H1 (cell line): ENCODE data around the gene CCNA2. TPM values are rescaled to one million over a fixed set of nuclear protein-coding genes. Genes with fewer than 3 reads are reported as not detected.

ENCODE experiments used
- CTCF ChIA-PET: fragments of 300-600 bp; sonication (Branson Sonifier 250); formaldehyde crosslinking; loops from one replicate; lab custom pipeline; 2021; ENCODE audit not compliant: partially characterized antibody; lab: Charles Lee
- POLR2A ChIA-PET: fragments of 300-600 bp; sonication (Branson Sonifier 250); formaldehyde crosslinking; loops from one replicate; lab custom pipeline; 2021; ENCODE audit warnings: inconsistent platforms; ENCODE audit not compliant: partially characterized antibody; lab: Charles Lee
- DNase-seq, 2 experiments: peaks; one replicate each; pipeline versions ENCODE4 v3.0.0 to v3.0.0-alpha.2; 2010 to 2022; ENCODE audit warnings: low spot score in 2 of 2, low read depth in 1 of 2, mixed read lengths in 1 of 2
- FAIRE-seq: peaks from 2 replicates; lab custom pipeline; 2011; peaks lifted over from hg19 to GRCh38; lab: Jason Lieb, UNC
- H2AFZ ChIP-seq: 2 replicates; pipeline ENCODE4 v1.8.1; 2012; ENCODE audit warnings: low read length, inconsistent platforms
- H2AK5ac ChIP-seq: 2 replicates; pipeline ENCODE4 v1.6.1; 2013; ENCODE audit warnings: low read depth, low read length
- H2BK120ac ChIP-seq: replicated peaks from 2 replicates; pipeline ENCODE3; 2013; ENCODE audit warnings: low read depth, low read length, inconsistent platforms
- H2BK12ac ChIP-seq: 2 replicates; pipeline ENCODE4 v1.6.1; 2013; ENCODE audit warnings: low read depth, low read length
- H2BK15ac ChIP-seq: 2 replicates; pipeline ENCODE4 v1.6.1; 2013; ENCODE audit warnings: low read length
- H2BK20ac ChIP-seq: 2 replicates; pipeline ENCODE4 v1.6.1; 2013; ENCODE audit warnings: low read length
- H2BK5ac ChIP-seq: 2 replicates; pipeline ENCODE4 v1.6.1; 2013; ENCODE audit warnings: low read depth, low read length
- H3K14ac ChIP-seq: 2 replicates; pipeline ENCODE4 v1.6.1; 2013; ENCODE audit warnings: inconsistent platforms; ENCODE audit not compliant: insufficient read length
- H3K18ac ChIP-seq: 2 replicates; pipeline ENCODE4 v1.6.1; 2013; ENCODE audit warnings: low read length; ENCODE audit errors: extremely low read depth
- H3K23ac ChIP-seq: 2 replicates; pipeline ENCODE4 v1.6.1; 2013; ENCODE audit warnings: inconsistent platforms; ENCODE audit not compliant: insufficient read length
- H3K23me2 ChIP-seq: 2 replicates; pipeline ENCODE4 v1.6.1; 2013; ENCODE audit warnings: low read depth, low read length
- H3K27ac ChIP-seq: 2 replicates; pipeline ENCODE4 v1.6.1; 2011; ENCODE audit warnings: low read depth, low read length, inconsistent platforms
- H3K27me3 ChIP-seq, 4 experiments: replicated peaks in 1 of 4; 1 replicate in 1 of 4; 2 replicates in 3 of 4; pipeline versions ENCODE4 v1.6.1 to v1.8.1; 2011 to 2013; ENCODE audit warnings: low read length in 3 of 4, mild to moderate bottlenecking in 3 of 4, inconsistent platforms in 2 of 4, mixed read lengths in 2 of 4, moderate library complexity in 1 of 4; ENCODE audit not compliant: control insufficient read depth in 3 of 4, insufficient read depth in 3 of 4; ENCODE audit errors: extremely low read depth in 1 of 4
- H3K36me3 ChIP-seq, 4 experiments: 2 replicates each; pipeline versions ENCODE4 v1.6.1 to v1.8.1; 2011 to 2013; ENCODE audit warnings: mild to moderate bottlenecking in 4 of 4, low read length in 3 of 4, moderate library complexity in 2 of 4, control low read depth in 1 of 4, inconsistent platforms in 1 of 4; ENCODE audit not compliant: insufficient read depth in 4 of 4, control insufficient read depth in 2 of 4
- H3K4ac ChIP-seq: replicated peaks from 2 replicates; pipeline ENCODE3; 2013; ENCODE audit warnings: low read length, low read depth, mixed read lengths, inconsistent platforms; ENCODE audit not compliant: insufficient read length
- H3K4me1 ChIP-seq, 4 experiments: replicated peaks in 1 of 4; 1 replicate in 1 of 4; 2 replicates in 3 of 4; pipeline versions ENCODE4 v1.6.1 to v1.8.1; 2011 to 2013; ENCODE audit warnings: low read length in 3 of 4, inconsistent platforms in 2 of 4, mixed read lengths in 1 of 4; ENCODE audit not compliant: insufficient read depth in 4 of 4, control insufficient read depth in 3 of 4
- H3K4me2 ChIP-seq, 2 experiments: 2 replicates each; pipeline versions ENCODE4 v1.6.1 to v1.8.1; 2011 to 2013; ENCODE audit warnings: low read depth in 2 of 2, low read length in 2 of 2, control low read depth in 1 of 2, inconsistent platforms in 1 of 2, mild to moderate bottlenecking in 1 of 2; ENCODE audit not compliant: insufficient read depth in 1 of 2
- H3K4me3 ChIP-seq, 4 experiments: fragments of 200-600, 300-600 bp in 1 of 4; sonication (generic), shearing (Covaris generic), sonication (Bioruptor Twin) in 1 of 4; 2 replicates each; pipeline versions ENCODE4 v1.5.1 to v1.8.1; 2011 to 2016; ENCODE audit warnings: low read length in 4 of 4, low read depth in 3 of 4, control low read depth in 2 of 4, inconsistent platforms in 2 of 4, mild to moderate bottlenecking in 2 of 4, mixed read lengths in 1 of 4, moderate library complexity in 1 of 4; ENCODE audit not compliant: insufficient read depth in 2 of 4; ENCODE audit errors: extremely low read depth in 1 of 4
- H3K56ac ChIP-seq: replicated peaks from 2 replicates; pipeline ENCODE3; 2013; ENCODE audit warnings: low read depth, mild to moderate bottlenecking, mixed read lengths, low read length, inconsistent platforms; ENCODE audit not compliant: insufficient read length
- H3K79me1 ChIP-seq: 2 replicates; pipeline ENCODE4 v1.6.1; 2013; ENCODE audit warnings: low read depth, low read length, control low read depth
- H3K79me2 ChIP-seq, 2 experiments: 2 replicates each; pipeline versions ENCODE4 v1.6.1 to v1.8.1; 2012 to 2013; ENCODE audit warnings: low read length in 2 of 2, mild to moderate bottlenecking in 2 of 2, inconsistent platforms in 1 of 2; ENCODE audit not compliant: insufficient read depth in 2 of 2, control insufficient read depth in 1 of 2
- H3K9ac ChIP-seq, 4 experiments: replicated peaks in 1 of 4; 1 replicate in 1 of 4; 2 replicates in 3 of 4; pipeline versions ENCODE4 v1.6.1 to v1.8.1; 2011 to 2013; ENCODE audit warnings: low read depth in 3 of 4, low read length in 3 of 4, control low read depth in 2 of 4, mild to moderate bottlenecking in 2 of 4, moderate library complexity in 2 of 4, inconsistent platforms in 1 of 4; ENCODE audit errors: extremely low read depth in 1 of 4
- H3K9me3 ChIP-seq, 2 experiments: 2 replicates each; pipeline versions ENCODE4 v1.6.1 to v1.8.1; 2012 to 2013; ENCODE audit warnings: mild to moderate bottlenecking in 2 of 2, moderate library complexity in 2 of 2, control low read depth in 1 of 2, inconsistent platforms in 1 of 2, low read depth in 1 of 2, low read length in 1 of 2, mixed read lengths in 1 of 2; ENCODE audit not compliant: insufficient read depth in 2 of 2
- H4K20me1 ChIP-seq, 2 experiments: replicated peaks in 1 of 2; 2 replicates each; pipeline versions ENCODE3 to v1.8.1; 2011 to 2013; ENCODE audit warnings: inconsistent platforms in 2 of 2, low read length in 2 of 2, mild to moderate bottlenecking in 1 of 2; ENCODE audit not compliant: insufficient read depth in 2 of 2, control insufficient read depth in 1 of 2
- H4K5ac ChIP-seq: 2 replicates; pipeline ENCODE4 v1.6.1; 2013; ENCODE audit warnings: low read length, low read depth, mixed read lengths, inconsistent platforms; ENCODE audit not compliant: insufficient read length
- H4K8ac ChIP-seq: 2 replicates; pipeline ENCODE4 v1.8.0; 2013; ENCODE audit warnings: mild to moderate bottlenecking, moderate library complexity, low read length, inconsistent platforms; ENCODE audit not compliant: insufficient read depth; ENCODE audit errors: extremely low read depth
- H4K91ac ChIP-seq: replicated peaks from 2 replicates; pipeline ENCODE3; 2013; ENCODE audit warnings: low read length, mixed read lengths, inconsistent platforms; ENCODE audit not compliant: insufficient read length
- BRCA1 ChIP-seq: IDR thresholded peaks from 2 replicates; pipeline ENCODE4 v1.6.1; 2012; ENCODE audit warnings: low read depth, low read length, improper control_type of control experiment
- CBX8 ChIP-seq: fragments of 300-800, 300-1000 bp; sonication (generic); IDR thresholded peaks from 2 replicates; pipeline ENCODE4 v1.7.1; 2016; ENCODE audit warnings: low read depth, low read length, borderline replicate concordance
- CREB1 ChIP-seq: IDR thresholded peaks from 2 replicates; pipeline ENCODE4 v1.6.1; 2012; ENCODE audit warnings: inconsistent platforms
- E2F6 ChIP-seq: IDR thresholded peaks from 2 replicates; pipeline ENCODE4 v1.6.1; 2012; ENCODE audit warnings: inconsistent platforms
- GTF2F1 ChIP-seq: IDR thresholded peaks from 2 replicates; pipeline ENCODE4 v1.6.1; 2012; ENCODE audit warnings: low read depth, low read length, improper control_type of control experiment, borderline replicate concordance
- HDAC6 ChIP-seq: IDR thresholded peaks from one replicate; pipeline ENCODE4 v1.7.1; 2012; ENCODE audit warnings: low read depth, mild to moderate bottlenecking, inconsistent platforms, low read length, moderate library complexity
- JUN ChIP-seq: IDR thresholded peaks from 2 replicates; pipeline ENCODE4 v1.6.1; 2011; ENCODE audit warnings: low read depth, mild to moderate bottlenecking, improper control_type of control experiment, low read length
- JUND ChIP-seq: IDR thresholded peaks from 2 replicates; pipeline ENCODE4 v1.6.1; 2011; ENCODE audit warnings: mild to moderate bottlenecking, improper control_type of control experiment, low read length
- POLR2A ChIP-seq, 2 experiments: IDR thresholded peaks; 1 replicate in 1 of 2; 2 replicates in 1 of 2; pipeline ENCODE4 v1.6.1; 2011; ENCODE audit warnings: low read depth in 2 of 2, low read length in 2 of 2, mild to moderate bottlenecking in 2 of 2; ENCODE audit errors: control extremely low read depth in 1 of 2
- POLR2AphosphoS5 ChIP-seq: IDR thresholded peaks from 2 replicates; pipeline ENCODE4 v1.6.1; 2011; ENCODE audit warnings: low read depth, low read length
- SIRT6 ChIP-seq: IDR thresholded peaks from one replicate; pipeline ENCODE4 v1.7.1; 2012; ENCODE audit warnings: low read length, inconsistent platforms
- SIX5 ChIP-seq: IDR thresholded peaks from 2 replicates; pipeline ENCODE4 v1.6.1; 2011; ENCODE audit warnings: mild to moderate bottlenecking, low read depth, low read length
- SP4 ChIP-seq: IDR thresholded peaks from 2 replicates; pipeline ENCODE4 v1.6.1; 2012; ENCODE audit warnings: low read length, inconsistent platforms
- TAF7 ChIP-seq: optimal IDR thresholded peaks from 2 replicates; pipeline ENCODE3; 2011; ENCODE audit warnings: low read depth, mild to moderate bottlenecking, inconsistent platforms, low read length, moderate library complexity, borderline replicate concordance
- WGBS, 2 experiments: shearing (Covaris generic) in 1 of 2; methylation state at CpG; one replicate each; pipeline versions ENCODE4 v1.1.6 to v1.1.7; 2013 to 2015; ENCODE audit warnings: low lambda C conversion rate in 2 of 2, mixed read lengths in 2 of 2, inconsistent platforms in 1 of 2, low coverage in 1 of 2, missing lambda C conversion rate in 1 of 2; ENCODE audit not compliant: insufficient replicate concordance in 2 of 2, insufficient coverage in 1 of 2, insufficient read length in 1 of 2; ENCODE audit errors: extremely low coverage in 1 of 2, missing lambda C conversion rate in 1 of 2; 5-methylcytosine and 5-hydroxymethylcytosine counted together
- polyA plus RNA-seq, 7 experiments: library from polyadenylated mRNA; depleted of rRNA in 3 of 7; stranded (reverse) in 5 of 7; unstranded in 2 of 7; fragments of >200 nt in 5 of 7; fragments of 200-250 nt in 2 of 7; gene quantifications; 1 replicate in 5 of 7; 2 replicates in 1 of 7; 4 replicates in 1 of 7; pipeline versions ENCODE4 v1.2.1 to v1.2.3, GENCODE V29; 2011 to 2013; ENCODE audit warnings: missing spikeins in 2 of 7, mixed read lengths in 2 of 7
- total RNA-seq: library from RNA; stranded (reverse); fragmentation: NEBNext Ultra II Directional; extraction: Animal tissue kit (Norgen Biotek cat#: 25700); gene quantifications from 2 replicates; pipeline ENCODE4 v1.2.1, GENCODE V29; 2021

CCNA2 gene
- total and polyA plus RNA-seq, 2 of the 8 experiments (the other 6 are each of a cell fraction or from before 2014, with no cell fraction given): 42.1 to 98.6 TPM

GRCh38 chr4:121783210-121783609, 40.5 kb downstream of the CCNA2 start:
- no peak overlapping the region for H3K56ac ChIP-seq
- peaks cover 0 to 2% (median 0%) of the 10 kb centered on the region in 4 experiments; a peak in 1 of 7 replicates for H3K27me3 ChIP-seq
- no peak overlapping the region for H3K18ac ChIP-seq
- H3K14ac ChIP-seq: no peak overlapping the region
- H2BK12ac ChIP-seq: no peak overlapping the region
- no peak overlapping the region for H3K4me2 ChIP-seq
- no peak overlapping the region for H3K27ac ChIP-seq
- H3K23me2 ChIP-seq: no peaks in the 10 kb centered on the region
- no peaks in the 10 kb centered on the region for H3K36me3 ChIP-seq
- no peaks in the 10 kb centered on the region for H3K79me2 ChIP-seq
- no peaks in the 10 kb centered on the region for H3K9me3 ChIP-seq
- no peaks in the 10 kb centered on the region for H4K20me1 ChIP-seq
- H3K4me1 ChIP-seq: 0 out of 7 replicates have a peak, but pooled peaks cover 0 to 2% (median 0%) of the 10 kb centered on the region in 4 experiments
- H3K9ac ChIP-seq: no peak overlapping the region
- no peak overlapping the region for H2AK5ac ChIP-seq
- no peak overlapping the region for H3K23ac ChIP-seq
- POLR2A ChIA-PET: no interaction called here
- H2BK120ac ChIP-seq: no peak overlapping the region
- H2BK5ac ChIP-seq: no peak overlapping the region
- no peak overlapping the region for H2AFZ ChIP-seq
- no peak overlapping the region for H3K4ac ChIP-seq
- WGBS, 2 experiments: 84 to 100% methylated on average over 1 of the region's 1 CpG
- H3K4me3 ChIP-seq: no peak overlapping the region
- H2BK15ac ChIP-seq: no peak overlapping the region
- no peak overlapping the region for H2BK20ac ChIP-seq
- TF ChIP-seq CREB1 (no peak), JUN (no peak), SIX5 (no peak), TAF7 (no peak), CBX8 (no peak), HDAC6 (no peak), SP4 (no peak), JUND (no peak), SIRT6 (no peak), POLR2A (IDR thresholded peaks at IDR 0.05; ENCODE audit: control extremely low read depth in 1 of 2, low read depth in 2 of 2, low read length in 2 of 2) (no peak), GTF2F1 (no peak), E2F6 (no peak), POLR2AphosphoS5 (no peak), BRCA1 (no peak)
- no peak overlapping the region for H4K5ac ChIP-seq
- no peak overlapping the region for H4K8ac ChIP-seq
- no peak for DNase-seq
- H3K79me1 ChIP-seq: no peaks in the 10 kb centered on the region
- H4K91ac ChIP-seq: no peak overlapping the region
- CTCF ChIA-PET: no interaction called here
- FAIRE-seq: no peak
